Spleen (tissue), 7 donors: ENCODE results near the gene TTLL9.

ENCODE experiments used
- CTCF ChIP-seq, 11 experiments: fragments of 200-600 bp in 7 of 11; fragments of 450-650 bp in 4 of 11; sonication (generic) in 4 of 11; IDR thresholded peaks in 8 of 11; conservative IDR thresholded peaks in 3 of 11; 1 replicate in 7 of 11; 2 replicates in 4 of 11; pipeline versions ENCODE4 v1.4.0 to v1.8.0; 2016 to 2021; ENCODE audit warnings: antibody characterized with exemption in 11 of 11, inconsistent platforms in 4 of 11, mild to moderate bottlenecking in 1 of 11
- POLR2A ChIP-seq, 3 donors: fragments of 450-650 bp; IDR thresholded peaks; one replicate each; pipeline ENCODE4 v1.5.1; 2017; ENCODE audit warnings: antibody characterized with exemption in 3 of 3, mild to moderate bottlenecking in 1 of 3
- donor health status: DM: no; HTN: no; CAD: no; lungs with moderate emphysema.
- donor health status: DM: no; HTN: no; CAD: no.
- donor health status: DM: no; HTN: no; CAD: no.

- TF ChIP-seq CTCF (IDR thresholded peaks at IDR 0.05 in 8 of 11, conservative IDR thresholded peaks at IDR 0.05 in 3 of 11) (no peak), POLR2A (IDR thresholded peaks at IDR 0.05) (no peak)
Measured at GRCh38 chr20:31933698-31934097, 63.3 kb downstream of the TTLL9 start.
